Body of pancreas (tissue), 4 donors: ENCODE data around the gene KDM4C. TPM values are rescaled to one million over a fixed set of nuclear protein-coding genes. Genes with fewer than 3 reads are reported as not detected.

ENCODE experiments used
- ATAC-seq: fragments of 150-250 bp; one replicate; pipeline ENCODE4 v1.9.1; 2016
- DNase-seq, 4 donors: peaks; one replicate each; pipeline ENCODE4 v3.0.0-alpha.2; 2019
- H3K27ac ChIP-seq, 4 donors: fragments of 200-600 bp; sonication (generic); 1 replicate in 3 of 4; 2 replicates in 1 of 4; pipeline versions ENCODE4 v1.5.1 to v1.6.1; 2016 to 2019; ENCODE audit warnings: mild to moderate bottlenecking in 1 of 4, mixed read lengths in 1 of 4, moderate library complexity in 1 of 4
- H3K27me3 ChIP-seq, 2 donors: fragments of 200-600 bp; sonication (generic); one replicate each; pipeline ENCODE4 v1.6.0; 2016; ENCODE audit warnings: mild to moderate bottlenecking in 1 of 2
- H3K36me3 ChIP-seq, 2 donors: fragments of 200-600 bp; sonication (generic); replicated peaks in 1 of 2; 2 replicates each; pipeline ENCODE4 v1.5.1; 2016; ENCODE audit warnings: low read depth in 2 of 2; ENCODE audit not compliant: insufficient read depth in 1 of 2
- H3K4me1 ChIP-seq: fragments of 200-600 bp; sonication (generic); one replicate; pipeline ENCODE4 v1.6.0; 2016
- H3K4me3 ChIP-seq, 2 donors: fragments of 200-600 bp; sonication (generic); 1 replicate in 1 of 2; 2 replicates in 1 of 2; pipeline ENCODE4 v1.5.1; 2016 to 2019
- H3K9me3 ChIP-seq, 3 donors: fragments of 200-600 bp; sonication (generic); 1 replicate in 2 of 3; 2 replicates in 1 of 3; pipeline ENCODE4 v1.5.1; 2016
- POLR2A ChIP-seq, 3 donors: fragments of 450-650 bp; IDR thresholded peaks; one replicate each; pipeline ENCODE4 v1.6.1; 2016; ENCODE audit warnings: antibody characterized with exemption in 3 of 3, mild to moderate bottlenecking in 2 of 3
- WGBS, 2 donors: methylation state at CpG; one replicate each; pipeline ENCODE4 v1.1.5; 2017; 5-methylcytosine and 5-hydroxymethylcytosine counted together
- intact Hi-C: fragments of 100-400 bp; cut with DNase I; formaldehyde crosslinking; loops from one replicate; pipeline ENCODE4 v1.15.1; 2023
- total RNA-seq, 2 donors: library from RNA; depleted of rRNA; stranded (reverse); fragments of >200 nt; gene quantifications; one replicate each; pipeline ENCODE4 v1.1.0, GENCODE V29; 2016
- TF ChIP-seq, protein P1 (sequence below), 7 experiments: fragments of 450-650 bp in 4 of 7; fragments of 200-600 bp in 3 of 7; sonication (generic) in 3 of 7; IDR thresholded peaks; one replicate each; pipeline ENCODE4 v1.5.1; 2016 to 2019; ENCODE audit warnings: antibody characterized with exemption in 7 of 7

The KDM4C gene
- total RNA-seq, 2 donors from 2014 or later: 40.5 to 48.5 TPM

DNA sequence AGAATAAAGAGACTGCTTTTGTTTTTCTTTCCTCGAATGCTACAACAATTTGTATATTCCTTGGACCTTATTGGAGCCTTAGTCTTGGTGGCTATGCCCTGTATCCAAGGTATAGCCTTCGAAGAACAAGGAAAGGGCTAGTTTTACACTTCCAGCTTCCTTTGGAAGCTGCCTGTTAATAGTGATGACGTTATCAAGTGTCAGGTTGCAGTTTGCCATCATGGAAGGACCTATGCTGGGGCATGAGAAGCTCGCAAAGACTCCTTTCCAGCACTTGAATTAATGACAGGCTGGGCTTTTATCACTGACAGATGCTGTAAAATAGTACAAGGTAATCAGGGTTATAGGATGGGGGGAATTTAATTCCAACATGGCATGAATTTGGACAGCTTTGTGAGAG is 157.9 kb downstream of the KDM4C start:
- DNase-seq (no peak), ATAC-seq (no peak)
- 79 to 86% methylated on average over 4 of the region's 4 CpGs for WGBS, 2 donors
- intact Hi-C loops: no loop called here
- TF ChIP-seq POLR2A (IDR thresholded peaks at IDR 0.05): no peak
- TF ChIP-seq, protein P1, sequence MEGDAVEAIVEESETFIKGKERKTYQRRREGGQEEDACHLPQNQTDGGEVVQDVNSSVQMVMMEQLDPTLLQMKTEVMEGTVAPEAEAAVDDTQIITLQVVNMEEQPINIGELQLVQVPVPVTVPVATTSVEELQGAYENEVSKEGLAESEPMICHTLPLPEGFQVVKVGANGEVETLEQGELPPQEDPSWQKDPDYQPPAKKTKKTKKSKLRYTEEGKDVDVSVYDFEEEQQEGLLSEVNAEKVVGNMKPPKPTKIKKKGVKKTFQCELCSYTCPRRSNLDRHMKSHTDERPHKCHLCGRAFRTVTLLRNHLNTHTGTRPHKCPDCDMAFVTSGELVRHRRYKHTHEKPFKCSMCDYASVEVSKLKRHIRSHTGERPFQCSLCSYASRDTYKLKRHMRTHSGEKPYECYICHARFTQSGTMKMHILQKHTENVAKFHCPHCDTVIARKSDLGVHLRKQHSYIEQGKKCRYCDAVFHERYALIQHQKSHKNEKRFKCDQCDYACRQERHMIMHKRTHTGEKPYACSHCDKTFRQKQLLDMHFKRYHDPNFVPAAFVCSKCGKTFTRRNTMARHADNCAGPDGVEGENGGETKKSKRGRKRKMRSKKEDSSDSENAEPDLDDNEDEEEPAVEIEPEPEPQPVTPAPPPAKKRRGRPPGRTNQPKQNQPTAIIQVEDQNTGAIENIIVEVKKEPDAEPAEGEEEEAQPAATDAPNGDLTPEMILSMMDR (IDR thresholded peaks at IDR 0.05): no peak
- H3K27ac ChIP-seq: no peak overlapping the region
- H3K4me1 ChIP-seq: peaks cover 11% of the 10 kb centered on the region
- no peaks in the 10 kb centered on the region for H3K9me3 ChIP-seq
- H3K27me3 ChIP-seq: no peaks in the 10 kb centered on the region
- H3K36me3 ChIP-seq: no peaks in the 10 kb centered on the region
- no peak overlapping the region for H3K4me3 ChIP-seq

DNA sequence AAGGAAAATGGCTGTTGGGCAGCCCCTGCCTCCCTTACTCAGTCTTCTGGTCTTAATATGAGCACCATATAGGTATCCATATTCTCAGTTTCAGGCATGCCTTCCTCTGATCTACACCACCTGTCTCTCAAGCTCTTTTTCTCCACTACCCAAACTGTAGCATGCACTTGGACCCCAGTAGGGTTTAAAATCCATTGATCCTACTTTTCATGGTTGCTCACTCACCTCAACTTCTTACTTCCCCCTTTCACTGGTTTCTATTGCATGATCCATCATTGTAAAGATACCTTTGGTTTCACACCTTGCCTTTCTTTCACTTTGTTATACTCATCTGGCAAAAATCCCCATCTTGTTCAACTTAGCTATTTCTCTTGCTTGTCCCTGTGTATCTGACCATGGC is 159.4 kb downstream of the KDM4C start:
- H3K27me3 ChIP-seq: no peaks in the 10 kb centered on the region
- H3K36me3 ChIP-seq: no peaks in the 10 kb centered on the region
- H3K27ac ChIP-seq: no peak overlapping the region
- intact Hi-C loops: no loop called here
- no peak overlapping the region for H3K4me3 ChIP-seq
- TF ChIP-seq, protein P1 (IDR thresholded peaks at IDR 0.05): no peak
- no peak for TF ChIP-seq POLR2A (IDR thresholded peaks at IDR 0.05)
- no peak for ATAC-seq
- H3K9me3 ChIP-seq: no peaks in the 10 kb centered on the region
- H3K4me1 ChIP-seq: peaks cover 4% of the 10 kb centered on the region
- no peak for DNase-seq

DNA sequence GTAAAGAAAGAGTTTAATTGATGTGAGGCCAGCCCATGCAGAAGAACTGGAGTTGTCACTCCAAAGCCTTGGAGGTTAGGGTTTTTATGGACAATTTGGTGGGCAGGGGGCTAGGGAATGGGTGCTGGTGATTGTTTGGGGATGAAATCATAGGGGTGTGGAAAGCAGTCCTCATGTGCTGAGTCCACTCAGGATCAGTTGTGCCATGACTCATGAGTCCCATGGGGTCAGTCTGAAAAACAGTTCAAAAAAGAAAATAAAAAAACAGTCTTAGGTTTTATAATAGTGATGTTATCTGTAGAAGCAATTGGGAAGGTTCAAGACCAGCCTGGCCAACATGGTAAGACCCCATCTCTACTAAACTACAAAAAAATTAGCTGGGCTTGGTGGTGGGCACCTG is 162.3 kb downstream of the KDM4C start:
- DNase-seq: no peak
- Histone ChIP-seq H3K9me3 (no peaks in the 10 kb centered on the region), H3K4me3 (no peak overlapping the region), H3K27ac (no peak overlapping the region), H3K27me3 (no peaks in the 10 kb centered on the region), H3K36me3 (no peaks in the 10 kb centered on the region), H3K4me1 (peaks cover 2% of the 10 kb centered on the region)
- no peak for TF ChIP-seq POLR2A (IDR thresholded peaks at IDR 0.05)
- TF ChIP-seq, protein P1 (IDR thresholded peaks at IDR 0.05): no peak
- intact Hi-C loops: no loop called here
- ATAC-seq: no peak

DNA sequence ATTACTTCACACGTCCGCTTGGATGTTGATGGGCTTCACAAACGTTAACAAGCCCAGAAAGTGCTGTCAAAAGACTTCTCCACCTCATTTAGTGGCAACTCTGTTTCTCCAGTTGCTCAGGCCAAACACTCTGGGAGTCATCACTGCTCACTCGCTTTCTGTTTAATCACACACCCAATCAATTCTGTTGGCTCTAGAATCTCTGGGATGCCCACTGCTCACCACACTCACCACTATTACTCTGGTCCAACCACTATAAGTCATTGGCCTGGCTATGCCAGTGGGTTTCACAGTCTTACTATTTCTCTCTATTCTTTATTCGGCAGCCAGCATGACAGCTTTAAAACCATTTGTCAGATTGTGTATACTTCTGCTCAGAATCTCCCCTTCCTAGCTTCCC is 163.5 kb downstream of the KDM4C start:
- TF ChIP-seq, protein P1 (IDR thresholded peaks at IDR 0.05): no peak
- TF ChIP-seq POLR2A (IDR thresholded peaks at IDR 0.05): no peak
- ATAC-seq: no peak
- peaks cover 7% of the 10 kb centered on the region for H3K4me1 ChIP-seq
- H3K4me3 ChIP-seq: no peak overlapping the region
- H3K27me3 ChIP-seq: no peaks in the 10 kb centered on the region
- no peak overlapping the region for H3K27ac ChIP-seq
- intact Hi-C loops: no loop called here
- H3K9me3 ChIP-seq: no peaks in the 10 kb centered on the region
- peaks cover 0 to 1% of the 10 kb centered on the region in 2 donors for H3K36me3 ChIP-seq
- no peak for DNase-seq
- WGBS, 2 donors: 83 to 89% methylated on average over 5 of the region's 5 CpGs

DNA sequence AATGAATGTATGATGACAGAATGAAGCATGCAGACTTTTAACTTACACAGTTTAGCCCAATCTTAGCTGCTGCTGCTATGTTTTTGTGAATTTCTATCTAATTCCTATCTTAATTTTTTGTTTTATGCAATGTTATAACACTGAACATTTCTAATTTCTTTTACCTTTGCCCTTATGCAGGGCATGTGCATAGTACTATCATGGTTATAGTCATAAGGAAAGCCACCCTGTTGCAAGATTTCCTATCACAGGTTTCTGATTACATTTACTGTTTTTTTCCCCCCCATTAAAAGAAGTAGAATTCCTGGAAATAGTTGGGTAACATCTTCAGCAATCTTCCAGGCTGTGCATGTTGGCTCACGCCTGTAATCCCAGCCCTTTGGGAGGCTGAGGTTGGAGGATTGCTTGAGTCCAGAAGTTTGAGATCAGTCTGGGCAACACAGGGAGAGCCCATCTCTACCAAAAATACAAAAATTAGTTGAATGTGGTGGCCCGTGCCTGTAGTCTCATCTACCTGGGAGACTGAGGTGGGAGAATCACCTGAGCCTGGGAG is 164.4 kb downstream of the KDM4C start:
- intact Hi-C loops: no loop called here

More for the DNA sequence above, 164.4 kb downstream of the KDM4C start:
- TF ChIP-seq, protein P1 (IDR thresholded peaks at IDR 0.05): no peak
- TF ChIP-seq POLR2A (IDR thresholded peaks at IDR 0.05): no peak
- Histone ChIP-seq H3K4me3 (no peak overlapping the region), H3K4me1 (peaks cover 12% of the 10 kb centered on the region), H3K27me3 (no peaks in the 10 kb centered on the region), H3K36me3 (peaks cover 0 to 1% of the 10 kb centered on the region in 2 donors), H3K27ac (no peak overlapping the region), H3K9me3 (no peaks in the 10 kb centered on the region)
- DNase-seq (no peak), ATAC-seq (no peak)
- WGBS, 2 donors: 74 to 97% methylated on average over 2 of the region's 2 CpGs
